Small intestine (tissue), 7 donors: ENCODE data around the gene CDC5L. TPM values are rescaled to one million over a fixed set of nuclear protein-coding genes. Genes with fewer than 3 reads are reported as not detected.

Source experiments
- DNase-seq, 2 donors: peaks; one replicate each; pipeline versions ENCODE4 v3.0.0 to v3.0.0-alpha.2; 2013
- FAIRE-seq: peaks from 2 replicates; lab custom pipeline; 2012; peaks lifted over from hg19 to GRCh38; lab: Jason Lieb, UNC
- H3K27ac ChIP-seq, 3 donors: one replicate each; pipeline ENCODE4 v1.5.1; 2013; ENCODE audit warnings: low read length in 2 of 3, mild to moderate bottlenecking in 2 of 3, control low read depth in 1 of 3, inconsistent platforms in 1 of 3, low read depth in 1 of 3, moderate library complexity in 1 of 3
- H3K27me3 ChIP-seq, 3 donors: one replicate each; pipeline ENCODE4 v1.6.1; 2013; ENCODE audit warnings: low read length in 3 of 3, inconsistent platforms in 1 of 3; ENCODE audit not compliant: control insufficient read depth in 3 of 3, insufficient read depth in 3 of 3
- H3K36me3 ChIP-seq, 3 donors: one replicate each; pipeline ENCODE4 v1.6.1; 2013; ENCODE audit warnings: low read length in 3 of 3, inconsistent platforms in 1 of 3, low read depth in 1 of 3, mild to moderate bottlenecking in 1 of 3, moderate library complexity in 1 of 3; ENCODE audit not compliant: control insufficient read depth in 3 of 3, insufficient read depth in 2 of 3
- H3K4me1 ChIP-seq, 3 donors: one replicate each; pipeline ENCODE4 v1.6.1; 2013; ENCODE audit warnings: low read length in 2 of 3, inconsistent platforms in 1 of 3, low read depth in 1 of 3, mild to moderate bottlenecking in 1 of 3, moderate library complexity in 1 of 3; ENCODE audit not compliant: control insufficient read depth in 3 of 3, insufficient read depth in 2 of 3
- H3K4me3 ChIP-seq, 3 donors: one replicate each; pipeline ENCODE4 v1.5.1; 2013; ENCODE audit warnings: low read length in 3 of 3, control low read depth in 1 of 3, inconsistent platforms in 1 of 3, low read depth in 1 of 3, mild to moderate bottlenecking in 1 of 3, moderate library complexity in 1 of 3
- H3K9me3 ChIP-seq, 2 donors: one replicate each; pipeline ENCODE4 v1.6.1; 2013; ENCODE audit warnings: low read depth in 1 of 2, low read length in 1 of 2; ENCODE audit not compliant: control insufficient read depth in 2 of 2, insufficient read depth in 1 of 2
- WGBS, 3 donors: extraction: QIAGEN DNeasy Blood & Tissue Kit; methylation state at CpG; one replicate each; pipeline ENCODE4 v1.1.7; 2013; 5-methylcytosine and 5-hydroxymethylcytosine counted together
- polyA plus RNA-seq, 4 donors: library from polyadenylated mRNA; stranded (reverse) in 3 of 4; unstranded in 1 of 4; fragments of 200-250 nt in 3 of 4; fragments of 120-200 nt in 1 of 4; gene quantifications; one replicate each; pipeline versions ENCODE4 v1.2.1 to v1.2.3, GENCODE V29; 2013
- donor health status: healthy with polysubstance abuse.
- donor health status: control.
- donor health status: control.
- donor health status: Bipolar disorder and iron deficiency.
- donor health status: healthy.

The CDC5L gene
- polyA plus RNA-seq, 4 donors = 8.6 to 21.2 (median 9.7) TPM

- no peaks in the 10 kb centered on the region for H3K9me3 ChIP-seq
- 85 to 91% (median 85%) methylated on average over 5 of the region's 5 CpGs for WGBS, 3 donors
- peaks cover 0 to 13% (median 0%) of the 10 kb centered on the region in 3 donors for H3K4me1 ChIP-seq
- DNase-seq = no peak
- no peak for FAIRE-seq
- H3K36me3 ChIP-seq = no peaks in the 10 kb centered on the region
- no peak overlapping the region for H3K4me3 ChIP-seq
- no peaks in the 10 kb centered on the region for H3K27me3 ChIP-seq
- no peak overlapping the region for H3K27ac ChIP-seq
These were observed 110.3 kb downstream of the CDC5L start for GRCh38 chr6:44497807-44498206.

GRCh38 chr6:44498436-44498835 lies 110.9 kb downstream of the CDC5L start:
- FAIRE-seq = no peak
- no peak for DNase-seq
- Histone ChIP-seq H3K9me3 (no peaks in the 10 kb centered on the region), H3K27ac (no peak overlapping the region), H3K36me3 (no peaks in the 10 kb centered on the region), H3K4me1 (peaks cover 0 to 12% (median 0%) of the 10 kb centered on the region in 3 donors), H3K4me3 (no peak overlapping the region), H3K27me3 (no peaks in the 10 kb centered on the region)
- 82 to 86% (median 83%) methylated on average over 5 of the region's 5 CpGs for WGBS, 3 donors

- FAIRE-seq (no peak), DNase-seq (no peak)
- H3K9me3 ChIP-seq = no peaks in the 10 kb centered on the region
- H3K36me3 ChIP-seq = no peaks in the 10 kb centered on the region
- H3K4me1 ChIP-seq = peaks cover 0 to 1% (median 0%) of the 10 kb centered on the region in 3 donors
- no peak overlapping the region for H3K27ac ChIP-seq
- H3K4me3 ChIP-seq = no peak overlapping the region
- H3K27me3 ChIP-seq = no peaks in the 10 kb centered on the region
- 76 to 79% (median 78%) methylated on average over 5 of the region's 5 CpGs for WGBS, 3 donors
These were observed 112.1 kb downstream of the CDC5L start for GRCh38 chr6:44499609-44500008.

Other genes with a start within 250 kb of the CDC5L start
- under 1 TPM in 1 of 4 donors, not detected in 3; 0.18 TPM for gene CAPN11, start 228.9 kb upstream of the CDC5L start, polyA plus RNA-seq
- gene MYMX, start 170.8 kb upstream of the CDC5L start, polyA plus RNA-seq = under 1 TPM in 2 of 4 donors, not detected in 2; 0.19 to 0.98 TPM
- 10 to 100 TPM in 2 of 4 donors, 1 to 10 TPM in 2; 2.4 to 38.0 (median 13.6) TPM for gene SLC29A1, start 164.1 kb upstream of the CDC5L start, polyA plus RNA-seq
- 100 to 1,000 TPM; 100 to 773 (median 351) TPM for gene HSP90AB1, start 140.6 kb upstream of the CDC5L start, polyA plus RNA-seq
- gene SLC35B2, start 130.2 kb upstream of the CDC5L start, polyA plus RNA-seq = 10 to 100 TPM in 3 of 4 donors, 1 to 10 TPM in 1; 6.5 to 41.7 (median 22.3) TPM
- 10 to 100 TPM in 2 of 4 donors, 1 to 10 TPM in 2; 7.6 to 13.5 (median 9.7) TPM for gene NFKBIE, start 122.2 kb upstream of the CDC5L start, polyA plus RNA-seq
- gene TMEM151B, start 117.3 kb upstream of the CDC5L start, polyA plus RNA-seq = 1 to 10 TPM in 1 of 4 donors, under 1 TPM in 1, not detected in 2; 0.96 to 3.1 TPM
- gene AARS2, start 74.4 kb upstream of the CDC5L start, polyA plus RNA-seq = 10 to 100 TPM in 2 of 4 donors, 1 to 10 TPM in 2; 3.2 to 14.4 (median 9.1) TPM
- gene SPATS1, start 45.1 kb upstream of the CDC5L start, polyA plus RNA-seq = under 1 TPM in 1 of 4 donors, not detected in 3; 0.13 TPM